BLaER1 (cell line): ENCODE measurements around the gene NACC2.

ENCODE experiments used
- H3K27ac ChIP-seq: shearing (Covaris generic); formaldehyde crosslinking; 2 replicates; pipeline ENCODE4 v1.8.1; 2022
- H3K27me3 ChIP-seq: shearing (Covaris generic); formaldehyde crosslinking; 2 replicates; pipeline ENCODE4 v1.8.1; 2022
- H3K36me3 ChIP-seq: shearing (Covaris generic); formaldehyde crosslinking; 2 replicates; pipeline ENCODE4 v1.8.1; 2022
- H3K4me1 ChIP-seq: shearing (Covaris generic); formaldehyde crosslinking; 2 replicates; pipeline ENCODE4 v1.8.1; 2022
- H3K4me2 ChIP-seq: shearing (Covaris generic); formaldehyde crosslinking; 2 replicates; pipeline ENCODE4 v1.8.1; 2022
- H3K4me3 ChIP-seq: shearing (Covaris generic); formaldehyde crosslinking; 2 replicates; pipeline ENCODE4 v1.8.1; 2022
- H3K9ac ChIP-seq: shearing (Covaris generic); formaldehyde crosslinking; 2 replicates; pipeline ENCODE4 v1.8.1; 2022
- H3K9me3 ChIP-seq: shearing (Covaris generic); formaldehyde crosslinking; 2 replicates; pipeline ENCODE4 v1.8.1; 2022
- H4K20me1 ChIP-seq: shearing (Covaris generic); formaldehyde crosslinking; 2 replicates; pipeline ENCODE4 v1.8.1; 2022
- Cebpa-rat ChIP-seq: shearing (Covaris generic); IDR thresholded peaks from 2 replicates; pipeline ENCODE4 v1.8.1; 2022

NACC2 gene, protein sequence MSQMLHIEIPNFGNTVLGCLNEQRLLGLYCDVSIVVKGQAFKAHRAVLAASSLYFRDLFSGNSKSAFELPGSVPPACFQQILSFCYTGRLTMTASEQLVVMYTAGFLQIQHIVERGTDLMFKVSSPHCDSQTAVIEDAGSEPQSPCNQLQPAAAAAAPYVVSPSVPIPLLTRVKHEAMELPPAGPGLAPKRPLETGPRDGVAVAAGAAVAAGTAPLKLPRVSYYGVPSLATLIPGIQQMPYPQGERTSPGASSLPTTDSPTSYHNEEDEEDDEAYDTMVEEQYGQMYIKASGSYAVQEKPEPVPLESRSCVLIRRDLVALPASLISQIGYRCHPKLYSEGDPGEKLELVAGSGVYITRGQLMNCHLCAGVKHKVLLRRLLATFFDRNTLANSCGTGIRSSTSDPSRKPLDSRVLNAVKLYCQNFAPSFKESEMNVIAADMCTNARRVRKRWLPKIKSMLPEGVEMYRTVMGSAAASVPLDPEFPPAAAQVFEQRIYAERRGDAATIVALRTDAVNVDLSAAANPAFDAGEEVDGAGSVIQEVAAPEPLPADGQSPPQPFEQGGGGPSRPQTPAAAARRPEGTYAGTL

DNA sequence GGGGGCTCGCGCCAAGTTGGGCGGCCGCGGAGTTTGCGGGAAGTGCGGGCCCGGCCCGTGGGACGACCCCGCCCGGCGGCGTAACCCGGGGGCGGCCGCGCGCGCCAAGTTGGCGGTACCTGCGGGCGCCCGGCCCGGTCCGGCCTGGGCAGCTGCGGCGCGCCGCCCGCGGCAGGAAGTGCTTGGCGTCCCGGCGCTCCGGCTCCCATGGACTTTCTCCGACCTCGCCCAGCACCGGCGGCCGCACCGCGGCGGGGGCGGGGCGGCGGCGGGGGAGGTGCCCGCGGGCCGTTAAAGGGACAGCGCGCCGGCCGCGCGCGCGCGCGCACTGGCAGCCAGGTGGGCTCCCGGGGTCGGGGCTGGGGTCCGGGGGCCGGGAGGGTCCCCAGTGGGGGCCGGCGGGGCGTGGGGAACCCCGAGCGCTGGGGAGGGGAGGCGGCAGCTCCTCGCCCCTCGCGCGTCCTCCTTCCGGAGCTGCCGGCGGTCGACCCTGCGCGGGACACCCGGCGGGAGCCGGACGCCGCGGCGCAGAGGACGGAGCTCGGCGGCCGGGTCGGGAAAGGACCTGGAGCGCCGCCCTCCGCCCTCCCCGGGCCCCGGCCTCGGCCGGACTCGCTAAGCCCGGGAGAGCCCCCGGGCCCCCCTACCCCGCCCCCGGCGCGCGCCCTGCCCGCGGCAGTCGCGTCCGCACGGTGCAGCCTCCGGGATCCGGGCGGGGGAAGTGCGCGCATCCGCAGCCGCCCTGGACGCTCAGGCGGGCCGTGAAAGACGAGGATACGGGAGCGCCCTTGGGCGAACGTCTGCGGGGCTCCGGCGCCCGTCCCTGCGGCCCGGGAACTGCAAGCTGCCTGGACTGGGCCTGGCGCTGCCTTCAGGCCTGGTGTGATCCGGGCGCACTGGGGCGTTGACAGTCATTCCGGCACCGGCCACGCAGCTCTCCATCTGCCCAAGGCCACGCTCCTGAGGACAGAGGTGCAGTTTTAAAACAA is at the start of gene NACC2:
NACC2 (minus strand) TSS at position 220 of the 989 bp plus-strand sequence. CDS start 44,768 bp downstream, outside the sequence.
- peaks cover 33% of the 10 kb centered on the region for H3K4me1 ChIP-seq
- no peaks in the 10 kb centered on the region for H3K9me3 ChIP-seq
- no peak within 1 kb of the TSS for H3K9ac ChIP-seq
- H4K20me1 ChIP-seq = peaks cover 8% of the 10 kb centered on the region; the same call in 1 of the 2 replicates
- peaks cover 71% of the 10 kb centered on the region for H3K27me3 ChIP-seq
- peak within 1 kb of the TSS; percentile 64 for H3K4me3 ChIP-seq
- peak within 1 kb of the TSS; percentile 76 for H3K4me2 ChIP-seq
- H3K36me3 ChIP-seq = no peaks in the 10 kb centered on the region
- no peak within 1 kb of the TSS for H3K27ac ChIP-seq
- no peak for TF ChIP-seq Cebpa-rat

DNA sequence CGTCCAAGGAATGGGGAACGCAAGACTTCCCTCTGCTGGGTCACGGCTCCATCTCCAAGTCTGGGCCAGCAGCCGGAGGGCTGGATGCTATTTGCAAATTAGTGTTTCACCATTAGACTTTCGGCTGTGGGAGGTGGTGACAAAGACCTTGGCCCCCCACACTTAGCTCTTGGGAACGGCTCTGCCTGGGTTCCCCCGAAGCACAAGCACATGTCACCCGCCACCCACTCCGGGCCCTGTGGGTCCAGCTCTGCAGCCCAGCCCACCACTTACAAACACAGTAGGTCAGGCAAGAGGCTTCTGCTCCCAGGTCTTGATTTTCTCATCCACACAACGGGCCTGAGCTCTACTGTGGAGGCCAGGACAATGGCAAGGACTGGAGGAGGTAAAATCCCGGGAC is 49.4 kb upstream of the NACC2 start:
- no peak overlapping the region for H3K4me2 ChIP-seq
- no peak overlapping the region for H3K9ac ChIP-seq
- no peaks in the 10 kb centered on the region for H3K27me3 ChIP-seq
- no peak overlapping the region for H3K27ac ChIP-seq
- peaks cover 58% of the 10 kb centered on the region for H3K4me1 ChIP-seq
- H4K20me1 ChIP-seq = no peaks in the 10 kb centered on the region
- no peaks in the 10 kb centered on the region for H3K36me3 ChIP-seq
- H3K9me3 ChIP-seq = no peaks in the 10 kb centered on the region
- no peak for TF ChIP-seq Cebpa-rat
- H3K4me3 ChIP-seq = no peak overlapping the region

DNA sequence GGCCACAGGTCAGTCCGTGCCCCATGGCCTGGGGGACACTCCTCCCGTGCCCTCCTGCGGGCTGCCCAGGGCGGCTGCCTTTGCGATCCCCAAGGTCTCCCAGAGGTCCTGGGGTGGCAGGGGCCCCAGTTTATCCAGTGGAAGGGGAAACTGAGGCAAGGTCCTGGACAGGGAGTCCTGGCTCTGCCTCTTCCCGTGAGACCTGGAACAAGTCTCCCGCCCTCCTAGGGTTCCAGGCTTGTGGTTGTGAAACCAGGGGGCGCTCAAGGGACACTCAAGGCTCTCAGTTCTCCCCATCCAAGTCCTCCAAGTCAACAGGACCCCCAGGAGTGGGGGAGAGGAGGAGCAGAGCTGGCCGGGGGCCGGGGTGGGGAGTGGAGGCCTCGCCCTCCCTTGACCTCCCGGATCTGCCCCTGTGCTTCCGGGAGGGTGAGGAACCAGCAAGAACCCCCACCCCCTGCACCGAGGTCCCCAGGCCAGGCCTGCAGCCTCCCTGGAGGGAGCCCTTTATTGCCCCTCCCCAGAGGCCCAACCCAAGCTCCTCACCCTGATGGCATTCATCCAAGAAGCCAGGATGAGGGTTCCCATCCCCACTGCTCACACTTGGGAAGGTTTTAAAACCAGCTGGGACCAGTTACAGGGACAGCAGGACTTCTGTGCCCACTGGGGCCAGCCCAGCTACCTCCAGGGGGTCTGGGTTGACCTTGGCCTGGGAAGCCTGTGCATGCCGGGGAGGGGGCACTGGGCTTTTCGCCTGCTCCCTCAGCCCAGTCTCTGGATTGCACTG is 48.3 kb upstream of the NACC2 start:
- H3K4me3 ChIP-seq = no peak overlapping the region
- H3K4me2 ChIP-seq = peak overlapping the region; percentile 61
- H4K20me1 ChIP-seq = no peaks in the 10 kb centered on the region
- H3K4me1 ChIP-seq = peaks cover 66% of the 10 kb centered on the region
- H3K27me3 ChIP-seq = no peaks in the 10 kb centered on the region
- H3K27ac ChIP-seq = no peak overlapping the region; the same call in 1 of the 2 replicates
- no peaks in the 10 kb centered on the region for H3K36me3 ChIP-seq
- H3K9me3 ChIP-seq = no peaks in the 10 kb centered on the region
- no peak for TF ChIP-seq Cebpa-rat
- H3K9ac ChIP-seq = no peak overlapping the region

DNA sequence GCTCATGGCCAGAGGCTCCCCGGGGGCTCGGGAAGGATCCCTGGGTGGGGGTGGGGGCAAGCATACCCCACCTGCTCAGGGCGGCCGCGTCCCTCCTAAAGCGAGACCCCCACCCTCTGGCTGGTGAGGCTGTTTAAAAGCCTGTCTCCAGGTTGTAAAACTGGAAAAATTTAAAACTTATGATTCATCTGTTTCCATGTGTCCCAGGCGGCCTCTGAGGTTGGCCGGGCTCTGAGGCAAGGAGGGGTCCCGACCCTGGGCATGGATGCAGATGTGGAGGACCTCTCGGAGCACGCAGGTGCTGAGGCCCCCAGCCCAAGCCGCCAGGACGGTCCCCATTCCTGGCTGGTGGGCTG is 47.7 kb upstream of the NACC2 start:
- Histone ChIP-seq H3K4me1 (peaks cover 66% of the 10 kb centered on the region), H3K27me3 (no peaks in the 10 kb centered on the region), H3K9ac (no peak overlapping the region), H3K4me3 (no peak overlapping the region), H3K36me3 (no peaks in the 10 kb centered on the region), H4K20me1 (no peaks in the 10 kb centered on the region), H3K27ac (peak overlapping the region; percentile 18; the same call in 1 of the 2 replicates), H3K9me3 (no peaks in the 10 kb centered on the region), H3K4me2 (peak overlapping the region; percentile 61)
- no peak for TF ChIP-seq Cebpa-rat

DNA sequence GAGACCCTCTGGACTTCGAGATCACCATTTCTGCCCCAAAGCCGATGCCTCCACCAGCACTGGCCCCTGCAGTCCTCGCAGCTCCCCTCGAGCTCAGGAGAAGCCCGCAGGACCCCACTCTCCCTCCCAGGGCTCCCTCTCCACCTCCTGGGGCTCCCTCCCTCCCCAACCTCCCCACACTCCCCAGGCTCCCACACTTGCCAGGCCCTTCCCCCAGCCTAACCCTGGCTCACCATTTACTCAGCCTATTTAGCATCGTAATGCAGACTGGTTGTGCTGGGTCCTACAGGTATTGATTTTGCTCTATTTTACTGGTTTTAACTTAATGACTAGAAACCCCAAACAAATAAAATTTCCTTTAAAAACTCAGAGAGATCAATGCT is 47.3 kb upstream of the NACC2 start:
- Histone ChIP-seq H3K4me2 (peak overlapping the region; percentile 61), H3K9me3 (no peaks in the 10 kb centered on the region), H3K27ac (0 out of 2 replicates have a peak overlapping the region, but pooled peaks have one; percentile 18), H3K4me3 (no peak overlapping the region), H4K20me1 (no peaks in the 10 kb centered on the region), H3K27me3 (no peaks in the 10 kb centered on the region), H3K36me3 (no peaks in the 10 kb centered on the region), H3K4me1 (peaks cover 67% of the 10 kb centered on the region), H3K9ac (0 out of 2 replicates have a peak overlapping the region, but pooled peaks have one; percentile 1)
- TF ChIP-seq Cebpa-rat = no peak

DNA sequence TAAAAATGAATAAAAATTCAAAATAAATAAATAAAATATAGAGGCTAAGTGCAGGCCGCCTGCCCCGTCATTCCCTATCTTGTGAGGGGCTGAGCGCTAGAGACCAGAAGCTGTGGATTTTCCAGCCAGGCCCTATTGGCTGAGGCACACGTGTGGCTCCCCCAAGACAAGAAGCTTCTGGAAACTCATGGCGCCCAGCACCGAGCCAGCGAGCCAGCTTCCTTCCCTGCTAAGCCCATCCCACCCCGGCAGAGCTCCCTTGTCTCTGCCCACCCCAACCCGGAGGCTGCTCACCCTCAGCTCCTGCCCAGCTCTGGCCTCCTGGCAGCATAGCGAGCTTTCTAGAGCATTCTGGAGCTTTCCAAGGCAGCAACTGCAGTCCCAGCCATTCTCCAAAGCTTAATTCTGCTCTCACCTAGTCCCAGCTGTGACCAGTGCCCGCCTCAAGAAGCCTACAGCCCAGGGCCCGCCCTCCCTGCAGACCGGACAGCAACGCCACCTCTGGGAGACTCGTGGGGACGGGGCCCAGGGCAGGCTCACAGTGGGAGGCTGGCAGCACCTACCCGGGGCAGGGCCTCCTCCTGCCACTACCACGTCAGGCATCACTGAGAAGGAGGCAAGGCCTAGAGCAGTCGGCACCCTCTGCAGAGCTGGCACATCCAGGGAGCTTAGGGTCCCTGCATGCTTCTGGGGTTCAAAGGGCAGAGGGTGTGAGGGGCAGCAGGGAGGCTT is 46.8 kb upstream of the NACC2 start:
- Histone ChIP-seq H3K4me3 (no peak overlapping the region), H3K36me3 (no peaks in the 10 kb centered on the region), H4K20me1 (no peaks in the 10 kb centered on the region), H3K9ac (peak overlapping the region; percentile 1; the same call in 1 of the 2 replicates), H3K27ac (0 out of 2 replicates have a peak overlapping the region, but pooled peaks have one; percentile 18), H3K4me2 (peak overlapping the region; percentile 61), H3K9me3 (no peaks in the 10 kb centered on the region), H3K27me3 (no peaks in the 10 kb centered on the region), H3K4me1 (peaks cover 73% of the 10 kb centered on the region)
- TF ChIP-seq Cebpa-rat = no peak

DNA sequence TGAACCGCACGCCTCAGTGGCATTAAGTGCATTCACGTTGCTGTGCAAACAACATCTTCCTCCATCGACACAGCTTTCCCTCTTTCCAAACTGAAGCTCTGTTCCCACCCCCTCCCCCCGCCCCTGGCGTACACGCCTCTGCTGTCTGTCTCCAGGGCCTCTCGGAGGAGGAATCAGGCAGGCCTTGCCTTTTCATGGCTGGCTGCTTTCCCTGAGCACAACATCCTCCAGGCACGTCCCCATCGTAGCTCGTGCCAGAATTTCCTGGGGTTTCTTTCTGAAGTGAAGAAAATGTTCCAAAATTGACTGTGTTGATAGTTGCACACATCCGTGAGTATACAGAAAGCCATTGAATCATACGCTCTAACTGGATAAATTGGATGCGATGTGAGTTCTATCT is 45.9 kb upstream of the NACC2 start:
- no peak overlapping the region for H3K27ac ChIP-seq
- H3K27me3 ChIP-seq = no peaks in the 10 kb centered on the region
- no peaks in the 10 kb centered on the region for H3K36me3 ChIP-seq
- no peak overlapping the region for H3K9ac ChIP-seq
- peaks cover 73% of the 10 kb centered on the region for H3K4me1 ChIP-seq
- peak overlapping the region; percentile 61 for H3K4me2 ChIP-seq
- no peaks in the 10 kb centered on the region for H3K9me3 ChIP-seq
- no peak for TF ChIP-seq Cebpa-rat
- H4K20me1 ChIP-seq = no peaks in the 10 kb centered on the region
- no peak overlapping the region for H3K4me3 ChIP-seq

DNA sequence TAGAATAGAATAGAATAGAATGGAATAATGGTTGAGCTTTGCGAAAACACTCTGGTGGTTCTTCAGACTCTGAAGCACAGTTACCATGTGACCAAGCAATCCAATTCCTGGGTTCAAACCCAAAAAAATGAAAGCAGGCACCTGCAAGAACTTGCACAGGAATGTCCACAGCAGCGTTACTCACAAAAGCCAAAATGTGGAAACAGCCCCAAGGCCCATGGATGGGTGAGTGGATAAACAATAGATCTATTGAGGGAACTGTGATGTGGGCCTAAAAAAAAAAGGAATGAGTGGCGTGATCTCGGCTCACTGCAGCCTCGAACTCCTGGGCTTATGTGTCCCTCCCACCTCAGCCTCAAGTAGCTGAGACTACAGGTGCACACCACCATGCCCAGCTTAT is 45.0 kb upstream of the NACC2 start:
- Histone ChIP-seq H3K4me2 (no peak overlapping the region), H3K4me3 (no peak overlapping the region), H4K20me1 (no peaks in the 10 kb centered on the region), H3K36me3 (no peaks in the 10 kb centered on the region), H3K9ac (no peak overlapping the region), H3K9me3 (no peaks in the 10 kb centered on the region), H3K4me1 (peaks cover 70% of the 10 kb centered on the region), H3K27ac (no peak overlapping the region), H3K27me3 (peaks cover 6% of the 10 kb centered on the region; the same call in 1 of the 2 replicates)
- no peak for TF ChIP-seq Cebpa-rat
